ENCODE measurements around the gene OR5K2. TPM values are rescaled to one million over a fixed set of nuclear protein-coding genes. Genes with fewer than 3 reads are reported as not detected.

The OR5K2 gene
- total and polyA plus RNA-seq, 10 of the 15 experiments (the other 5 are each of a cell fraction or from before 2014, with no cell fraction given), result 0.12 TPM; not detected in 9

- TF ChIP-seq, protein P1, sequence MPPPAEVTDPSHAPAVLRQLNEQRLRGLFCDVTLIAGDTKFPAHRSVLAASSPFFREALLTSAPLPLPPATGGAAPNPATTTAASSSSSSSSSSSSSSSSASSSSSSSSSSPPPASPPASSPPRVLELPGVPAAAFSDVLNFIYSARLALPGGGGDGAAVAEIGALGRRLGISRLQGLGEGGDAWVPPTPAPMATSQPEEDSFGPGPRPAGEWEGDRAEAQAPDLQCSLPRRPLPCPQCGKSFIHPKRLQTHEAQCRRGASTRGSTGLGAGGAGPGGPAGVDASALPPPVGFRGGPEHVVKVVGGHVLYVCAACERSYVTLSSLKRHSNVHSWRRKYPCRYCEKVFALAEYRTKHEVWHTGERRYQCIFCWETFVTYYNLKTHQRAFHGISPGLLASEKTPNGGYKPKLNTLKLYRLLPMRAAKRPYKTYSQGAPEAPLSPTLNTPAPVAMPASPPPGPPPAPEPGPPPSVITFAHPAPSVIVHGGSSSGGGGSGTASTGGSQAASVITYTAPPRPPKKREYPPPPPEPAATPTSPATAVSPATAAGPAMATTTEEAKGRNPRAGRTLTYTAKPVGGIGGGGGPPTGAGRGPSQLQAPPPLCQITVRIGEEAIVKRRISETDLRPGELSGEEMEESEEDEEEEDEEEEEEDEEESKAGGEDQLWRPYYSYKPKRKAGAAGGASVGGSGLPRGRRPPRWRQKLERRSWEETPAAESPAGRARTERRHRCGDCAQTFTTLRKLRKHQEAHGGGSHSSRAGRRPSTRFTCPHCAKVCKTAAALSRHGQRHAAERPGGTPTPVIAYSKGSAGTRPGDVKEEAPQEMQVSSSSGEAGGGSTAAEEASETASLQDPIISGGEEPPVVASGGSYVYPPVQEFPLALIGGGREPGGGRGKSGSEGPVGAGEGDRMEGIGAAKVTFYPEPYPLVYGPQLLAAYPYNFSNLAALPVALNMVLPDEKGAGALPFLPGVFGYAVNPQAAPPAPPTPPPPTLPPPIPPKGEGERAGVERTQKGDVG (CRISPR knock-in tag; IDR thresholded peaks at IDR 0.05), result no peak
- 0 out of 2 replicates have a peak, but pooled peaks have one; percentile 47 for TF ChIP-seq TCF3 (IDR thresholded peaks at IDR 0.05; ENCODE audit: borderline replicate concordance, insufficient read depth, low read depth, low read length)
- TF ChIP-seq CTCF (IDR thresholded peaks at IDR 0.05 in 2 of 3, conservative IDR thresholded peaks at IDR 0.05 in 1 of 3; ENCODE audit: control insufficient read depth in 2 of 3, extremely low read depth in 1 of 3, insufficient read depth in 1 of 3, low read depth in 3 of 3, low read length in 3 of 3), result no peak
- peak; percentile 65; the same call in 1 of the 2 replicates for TF ChIP-seq PAX5 (IDR thresholded peaks at IDR 0.05; ENCODE audit: borderline replicate concordance, low read depth, low read length)
- TF ChIP-seq, protein P2, sequence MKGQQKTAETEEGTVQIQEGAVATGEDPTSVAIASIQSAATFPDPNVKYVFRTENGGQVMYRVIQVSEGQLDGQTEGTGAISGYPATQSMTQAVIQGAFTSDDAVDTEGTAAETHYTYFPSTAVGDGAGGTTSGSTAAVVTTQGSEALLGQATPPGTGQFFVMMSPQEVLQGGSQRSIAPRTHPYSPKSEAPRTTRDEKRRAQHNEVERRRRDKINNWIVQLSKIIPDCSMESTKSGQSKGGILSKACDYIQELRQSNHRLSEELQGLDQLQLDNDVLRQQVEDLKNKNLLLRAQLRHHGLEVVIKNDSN (IDR thresholded peaks at IDR 0.05; ENCODE audit: borderline replicate concordance, extremely low read length, insufficient read depth, low read depth, low read length), result no peak
- TF ChIP-seq NR2C1 (IDR thresholded peaks at IDR 0.05), result no peak
- no peak for TF ChIP-seq RB1 (IDR thresholded peaks at IDR 0.05; ENCODE audit: borderline replicate concordance)
- peak; percentile 89 for TF ChIP-seq SKIL (IDR thresholded peaks at IDR 0.05; ENCODE audit: low read depth, poor library complexity, severe bottlenecking)
- TF ChIP-seq CEBPB (IDR thresholded peaks at IDR 0.05; ENCODE audit: borderline replicate concordance in 1 of 2, low read depth in 2 of 2, low read length in 2 of 2), result no peak
- TF ChIP-seq NBN (IDR thresholded peaks at IDR 0.05), result peak; percentile 82
- peak; percentile 51; the same call in 1 of the 2 replicates for TF ChIP-seq ESRRA (IDR thresholded peaks at IDR 0.05; ENCODE audit: low read length)
- TF ChIP-seq BACH1 (IDR thresholded peaks at IDR 0.05; ENCODE audit: borderline replicate concordance), result peak; percentile 83; the same call in 1 of the 2 replicates
- TF ChIP-seq HDGF (IDR thresholded peaks at IDR 0.05), result no peak
- no peak for TF ChIP-seq SMARCA5 (IDR thresholded peaks at IDR 0.05)
- no peak for TF ChIP-seq TARDBP (IDR thresholded peaks at IDR 0.05; ENCODE audit: borderline replicate concordance)
- no peak for TF ChIP-seq ZSCAN29 (IDR thresholded peaks at IDR 0.05)
- no peak for TF ChIP-seq RAD21 (IDR thresholded peaks at IDR 0.05; ENCODE audit: insufficient read depth, low read depth, low read length)
- no peak for TF ChIP-seq KLF5 (IDR thresholded peaks at IDR 0.05; ENCODE audit: partially characterized antibody)
- TF ChIP-seq GATAD2B (conservative IDR thresholded peaks at IDR 0.05; ENCODE audit: low read depth), result no peak
- peak; percentile 41 for TF ChIP-seq PKNOX1 (IDR thresholded peaks at IDR 0.05)
- TF ChIP-seq NRF1 (conservative IDR thresholded peaks at IDR 0.05; ENCODE audit: low read depth, low read length), result no peak
Measured at GRCh38 chr3:98540346-98540745, 42.9 kb downstream of the OR5K2 start (continued).

Measured in GM12878 (cell line).